MM.1S (cell line): ENCODE data around the gene PAQR5.

Experiments
- DNase-seq: peaks from one replicate; pipeline ENCODE4 v3.0.0-alpha.2; 2015
- H2AFZ ChIP-seq: fragments of 300-600 bp; sonication (generic); 2 replicates; pipeline ENCODE4 v1.6.0; 2016; ENCODE audit warnings: antibody characterized with exemption, low read length
- H3F3A ChIP-seq: fragments of 300-600 bp; sonication (generic); 2 replicates; pipeline ENCODE4 v1.6.1; 2016; ENCODE audit warnings: mild to moderate bottlenecking, antibody characterized with exemption, low read length, moderate library complexity, mixed read lengths; ENCODE audit not compliant: insufficient read depth
- H3K27ac ChIP-seq: fragments of 300-600 bp; sonication (generic); 2 replicates; pipeline ENCODE4 v1.5.1; 2016; ENCODE audit warnings: mild to moderate bottlenecking, low read length
- H3K27me3 ChIP-seq: fragments of 300-600 bp; sonication (generic); replicated peaks from 2 replicates; pipeline ENCODE4 v1.6.0; 2016; ENCODE audit warnings: low read length; ENCODE audit not compliant: insufficient read depth
- H3K36me3 ChIP-seq: fragments of 300-600 bp; sonication (generic); replicated peaks from 2 replicates; pipeline ENCODE4 v1.6.1; 2016; ENCODE audit warnings: mild to moderate bottlenecking, low read length, mixed read lengths; ENCODE audit not compliant: insufficient read depth
- H3K4me1 ChIP-seq: fragments of 300-600 bp; sonication (generic); 2 replicates; pipeline ENCODE4 v1.6.1; 2016; ENCODE audit warnings: low read length, mixed read lengths
- H3K4me2 ChIP-seq: fragments of 300-600 bp; sonication (generic); 2 replicates; pipeline ENCODE4 v1.6.0; 2016; ENCODE audit warnings: low read depth, low read length
- H3K4me3 ChIP-seq: fragments of 300-600 bp; sonication (generic); 2 replicates; pipeline ENCODE4 v1.5.1; 2016; ENCODE audit warnings: low read length, mixed read lengths
- H3K79me2 ChIP-seq: fragments of 300-600 bp; sonication (generic); 2 replicates; pipeline ENCODE4 v1.6.1; 2016; ENCODE audit warnings: mixed run types, low read length, mixed read lengths
- H3K9ac ChIP-seq: fragments of 300-600 bp; sonication (generic); 2 replicates; pipeline ENCODE4 v1.6.1; 2016; ENCODE audit warnings: low read length, mixed read lengths
- H3K9me2 ChIP-seq: fragments of 300-600 bp; sonication (generic); replicated peaks from 2 replicates; pipeline ENCODE4 v1.6.1; 2016; ENCODE audit warnings: mild to moderate bottlenecking, low read length, mixed read lengths; ENCODE audit not compliant: insufficient read depth
- H3K9me3 ChIP-seq: fragments of 300-600 bp; sonication (generic); replicated peaks from 2 replicates; pipeline ENCODE4 v1.6.1; 2016; ENCODE audit warnings: mild to moderate bottlenecking, low read length, mixed read lengths; ENCODE audit not compliant: insufficient read depth
- H4K20me1 ChIP-seq: fragments of 300-600 bp; sonication (generic); 2 replicates; pipeline ENCODE4 v1.6.1; 2016; ENCODE audit warnings: mild to moderate bottlenecking, low read length, moderate library complexity, mixed read lengths; ENCODE audit not compliant: insufficient read depth
- CTCF ChIP-seq: fragments of 300-600 bp; sonication (generic); IDR thresholded peaks from 2 replicates; pipeline ENCODE4 v1.5.1; 2016; ENCODE audit warnings: antibody characterized with exemption, low read length, mixed read lengths
- EZH2 ChIP-seq: fragments of 300-600 bp; sonication (generic); optimal IDR thresholded peaks from 2 replicates; pipeline ENCODE3; 2017; ENCODE audit warnings: low read depth, mild to moderate bottlenecking, antibody characterized with exemption, low read length, mixed read lengths
- EZH2phosphoT487 ChIP-seq: fragments of 300-600 bp; sonication (generic); IDR thresholded peaks from 2 replicates; pipeline ENCODE4 v1.6.1; 2018; ENCODE audit warnings: antibody characterized with exemption, low read length

PAQR5 gene

GRCh38 chr15:69314131-69314530 lies 15.4 kb downstream of the PAQR5 start:
- no peaks in the 10 kb centered on the region for H4K20me1 ChIP-seq
- H3K4me2 ChIP-seq = no peak overlapping the region
- no peak overlapping the region for H3K9ac ChIP-seq
- no peak overlapping the region for H3K4me3 ChIP-seq
- H3K79me2 ChIP-seq = no peaks in the 10 kb centered on the region
- no peaks in the 10 kb centered on the region for H3K36me3 ChIP-seq
- no peaks in the 10 kb centered on the region for H3K9me2 ChIP-seq
- H3K27me3 ChIP-seq = no peaks in the 10 kb centered on the region
- no peak overlapping the region for H3K27ac ChIP-seq
- H3K4me1 ChIP-seq = no peaks in the 10 kb centered on the region
- no peaks in the 10 kb centered on the region for H3F3A ChIP-seq
- no peaks in the 10 kb centered on the region for H3K9me3 ChIP-seq
- DNase-seq = no peak
- H2AFZ ChIP-seq = no peak overlapping the region
- TF ChIP-seq EZH2phosphoT487 (no peak), CTCF (no peak), EZH2 (no peak)

- TF ChIP-seq EZH2phosphoT487 (no peak), CTCF (no peak), EZH2 (no peak)
- H3K36me3 ChIP-seq = no peaks in the 10 kb centered on the region
Measured at GRCh38 chr15:69314736-69315135, 16.0 kb downstream of the PAQR5 start.

GRCh38 chr15:69315402-69316110 lies 16.8 kb downstream of the PAQR5 start:
- no peak overlapping the region for H3K4me3 ChIP-seq
- peaks cover under 1% of the 10 kb centered on the region; the same call in 1 of the 2 replicates for H3F3A ChIP-seq
- H3K27ac ChIP-seq = no peak overlapping the region
- no peak for DNase-seq
- no peaks in the 10 kb centered on the region for H3K9me3 ChIP-seq
- no peak overlapping the region for H3K9ac ChIP-seq
- H3K79me2 ChIP-seq = no peaks in the 10 kb centered on the region
- peaks cover under 1% of the 10 kb centered on the region; the same call in 1 of the 2 replicates for H3K4me1 ChIP-seq
- H3K36me3 ChIP-seq = no peaks in the 10 kb centered on the region
- H2AFZ ChIP-seq = no peak overlapping the region
- no peaks in the 10 kb centered on the region for H4K20me1 ChIP-seq
- no peak for TF ChIP-seq EZH2
- no peak for TF ChIP-seq EZH2phosphoT487
- TF ChIP-seq CTCF = no peak
- no peak overlapping the region for H3K4me2 ChIP-seq
- H3K9me2 ChIP-seq = no peaks in the 10 kb centered on the region
- no peaks in the 10 kb centered on the region for H3K27me3 ChIP-seq

More at GRCh38 chr15:69314736-69315135, 16.0 kb downstream of the PAQR5 start:
- Histone ChIP-seq H3K27ac (no peak overlapping the region), H3K9me2 (no peaks in the 10 kb centered on the region), H3K4me2 (no peak overlapping the region), H3K9me3 (no peaks in the 10 kb centered on the region), H3K27me3 (no peaks in the 10 kb centered on the region), H3F3A (no peaks in the 10 kb centered on the region), H3K4me3 (no peak overlapping the region), H3K9ac (no peak overlapping the region), H3K79me2 (no peaks in the 10 kb centered on the region), H4K20me1 (no peaks in the 10 kb centered on the region), H3K4me1 (no peaks in the 10 kb centered on the region), H2AFZ (no peak overlapping the region)
- DNase-seq = no peak
